ENCODE measurements around the gene ENOX1. TPM values are rescaled to one million over a fixed set of nuclear protein-coding genes. Genes with fewer than 3 reads are reported as not detected.

ENOX1 gene
- total RNA-seq, 2 donors from 2014 or later, result 1.3 to 2.4 TPM

GRCh38 chr13:43693639-43694038, 93.1 kb downstream of the ENOX1 start:
- TF ChIP-seq CTCF (IDR thresholded peaks at IDR 0.05), result no peak
- H3K36me3 ChIP-seq, result no peaks in the 10 kb centered on the region
- no peaks in the 10 kb centered on the region for H3K9me3 ChIP-seq
- no peak overlapping the region for H3K27ac ChIP-seq
- peaks cover 0 to 9% of the 10 kb centered on the region in 2 donors for H3K4me1 ChIP-seq
- no peaks in the 10 kb centered on the region for H3K27me3 ChIP-seq
- no peak overlapping the region for H3K4me3 ChIP-seq
- DNase-seq (ENCODE audit: low spot score), result no peak

- H3K9me3 ChIP-seq, result no peaks in the 10 kb centered on the region
- TF ChIP-seq CTCF (IDR thresholded peaks at IDR 0.05), result no peak
- H3K4me1 ChIP-seq, result peaks cover 0 to 25% of the 10 kb centered on the region in 2 donors
- no peak for DNase-seq (ENCODE audit: low spot score)
- H3K36me3 ChIP-seq, result no peaks in the 10 kb centered on the region
- H3K27ac ChIP-seq, result peak overlapping the region in 1 of 2 donors; percentile 30
- no peak overlapping the region for H3K4me3 ChIP-seq
- H3K27me3 ChIP-seq, result no peaks in the 10 kb centered on the region
These were observed 98.4 kb downstream of the ENOX1 start for GRCh38 chr13:43688227-43688907.

GRCh38 chr13:43687038-43687437, 99.7 kb downstream of the ENOX1 start:
- Histone ChIP-seq H3K9me3 (no peaks in the 10 kb centered on the region), H3K36me3 (no peaks in the 10 kb centered on the region), H3K27ac (no peak overlapping the region), H3K27me3 (no peaks in the 10 kb centered on the region), H3K4me3 (no peak overlapping the region), H3K4me1 (peaks cover 0 to 25% of the 10 kb centered on the region in 2 donors)
- no peak for TF ChIP-seq CTCF (IDR thresholded peaks at IDR 0.05)
- no peak for DNase-seq (ENCODE audit: low spot score)

- Histone ChIP-seq H3K36me3 (no peaks in the 10 kb centered on the region), H3K9me3 (no peaks in the 10 kb centered on the region), H3K27ac (no peak overlapping the region), H3K27me3 (no peaks in the 10 kb centered on the region), H3K4me3 (no peak overlapping the region), H3K4me1 (peaks cover 0 to 25% of the 10 kb centered on the region in 2 donors)
- DNase-seq (ENCODE audit: low spot score), result peak; percentile 62
- no peak for TF ChIP-seq CTCF (IDR thresholded peaks at IDR 0.05)
These were observed 100.2 kb downstream of the ENOX1 start for GRCh38 chr13:43686557-43686956.

GRCh38 chr13:43684963-43685725, 101.6 kb downstream of the ENOX1 start:
- no peak overlapping the region for H3K4me3 ChIP-seq
- no peaks in the 10 kb centered on the region for H3K9me3 ChIP-seq
- no peaks in the 10 kb centered on the region for H3K36me3 ChIP-seq
- H3K4me1 ChIP-seq, result peaks cover 0 to 25% of the 10 kb centered on the region in 2 donors
- no peak for DNase-seq (ENCODE audit: low spot score)
- TF ChIP-seq CTCF (IDR thresholded peaks at IDR 0.05), result no peak
- no peak overlapping the region for H3K27ac ChIP-seq
- no peaks in the 10 kb centered on the region for H3K27me3 ChIP-seq
